CD14-positive monocyte (primary cell): ENCODE measurements around the gene SIRT7. TPM values are rescaled to one million over a fixed set of nuclear protein-coding genes. Genes with fewer than 3 reads are reported as not detected.

Source experiments
- DNase-seq, 3 donors: peaks; one replicate each; pipeline ENCODE4 v3.0.0-alpha.2; 2011 to 2022
- H2AFZ ChIP-seq: 2 replicates; pipeline ENCODE4 v1.6.0; 2012; ENCODE audit warnings: mild to moderate bottlenecking, low read depth, low read length, inconsistent platforms; ENCODE audit not compliant: insufficient read depth, poor library complexity, severe bottlenecking
- H3K27ac ChIP-seq, 2 donors: 1 replicate in 1 of 2; 2 replicates in 1 of 2; pipeline ENCODE4 v1.5.1; 2012 to 2013; ENCODE audit warnings: low read length in 2 of 2, control low read depth in 1 of 2, inconsistent platforms in 1 of 2, low read depth in 1 of 2, mild to moderate bottlenecking in 1 of 2
- H3K27me3 ChIP-seq, 2 donors: one replicate each; pipeline versions ENCODE4 v1.6.0 to v1.6.1; 2011 to 2013; ENCODE audit warnings: low read length in 2 of 2; ENCODE audit not compliant: control insufficient read depth in 2 of 2, insufficient read depth in 2 of 2
- H3K36me3 ChIP-seq, 2 donors: replicated peaks in 1 of 2; 1 replicate in 1 of 2; 2 replicates in 1 of 2; pipeline versions ENCODE4 v1.5.1 to v1.6.1; 2012 to 2013; ENCODE audit warnings: low read length in 2 of 2, control low read depth in 1 of 2, inconsistent platforms in 1 of 2, mild to moderate bottlenecking in 1 of 2; ENCODE audit not compliant: insufficient read depth in 2 of 2, control insufficient read depth in 1 of 2
- H3K4me1 ChIP-seq, 2 donors: 1 replicate in 1 of 2; 2 replicates in 1 of 2; pipeline versions ENCODE4 v1.5.1 to v1.6.1; 2012 to 2013; ENCODE audit warnings: low read length in 2 of 2, control low read depth in 1 of 2, inconsistent platforms in 1 of 2, mild to moderate bottlenecking in 1 of 2, moderate library complexity in 1 of 2; ENCODE audit not compliant: insufficient read depth in 2 of 2, control insufficient read depth in 1 of 2
- H3K4me2 ChIP-seq: replicated peaks from 2 replicates; pipeline ENCODE3; 2012; ENCODE audit warnings: low read length, moderate library complexity, mild to moderate bottlenecking; ENCODE audit not compliant: poor library complexity, severe bottlenecking; ENCODE audit errors: extremely low read depth
- H3K4me3 ChIP-seq, 3 experiments: fragments of 200-600 bp in 1 of 3; sonication (generic) in 1 of 3; replicated peaks in 1 of 3; 1 replicate in 2 of 3; 2 replicates in 1 of 3; pipeline ENCODE4 v1.5.1; 2011 to 2013; ENCODE audit warnings: low read length in 3 of 3, mild to moderate bottlenecking in 3 of 3, control low read depth in 2 of 3, low read depth in 2 of 3, inconsistent platforms in 1 of 3, moderate library complexity in 1 of 3
- H3K79me2 ChIP-seq: 2 replicates; pipeline ENCODE4 v1.6.0; 2012; ENCODE audit warnings: mild to moderate bottlenecking, control low read depth, inconsistent platforms, low read length, moderate library complexity; ENCODE audit not compliant: insufficient read depth
- H3K9ac ChIP-seq: 2 replicates; pipeline ENCODE4 v1.6.0; 2017; ENCODE audit warnings: low read length, mild to moderate bottlenecking; ENCODE audit not compliant: insufficient read depth, poor library complexity, severe bottlenecking
- H3K9me3 ChIP-seq, 2 donors: replicated peaks in 1 of 2; 1 replicate in 1 of 2; 2 replicates in 1 of 2; pipeline versions ENCODE4 v1.5.1 to v1.6.1; 2012 to 2013; ENCODE audit warnings: low read length in 2 of 2, control low read depth in 1 of 2; ENCODE audit not compliant: control insufficient read depth in 1 of 2, insufficient read depth in 1 of 2
- H4K20me1 ChIP-seq: 2 replicates; pipeline ENCODE4 v1.6.0; 2012; ENCODE audit warnings: mild to moderate bottlenecking, low read length, control low read depth, moderate library complexity; ENCODE audit not compliant: insufficient read depth
- H3K27ac Mint-ChIP-seq, 7 donors: one replicate each; pipeline ENCODE4 v1.8.0; 2020; ENCODE audit warnings: mild to moderate bottlenecking in 7 of 7, mixed read lengths in 7 of 7, moderate library complexity in 6 of 7, inconsistent platforms in 2 of 7
- H3K27me3 Mint-ChIP-seq, 3 donors: one replicate each; pipeline ENCODE4 v1.8.0; 2021 to 2022; ENCODE audit warnings: low read depth in 3 of 3, mild to moderate bottlenecking in 3 of 3, mixed read lengths in 3 of 3, moderate library complexity in 3 of 3, inconsistent platforms in 1 of 3
- H3K36me3 Mint-ChIP-seq, 2 donors: one replicate each; pipeline ENCODE4 v1.8.0; 2020; ENCODE audit warnings: mixed read lengths in 2 of 2, inconsistent platforms in 1 of 2, mild to moderate bottlenecking in 1 of 2
- H3K4me1 Mint-ChIP-seq: one replicate; pipeline ENCODE4 v1.8.0; 2020; ENCODE audit warnings: mild to moderate bottlenecking, mixed read lengths
- H3K4me3 Mint-ChIP-seq, 2 donors: one replicate each; pipeline ENCODE4 v1.8.0; 2020; ENCODE audit warnings: mild to moderate bottlenecking in 2 of 2, mixed read lengths in 2 of 2, moderate library complexity in 1 of 2
- H3K9me3 Mint-ChIP-seq, 7 donors: one replicate each; pipeline ENCODE4 v1.8.0; 2020 to 2022; ENCODE audit warnings: mixed read lengths in 7 of 7, mild to moderate bottlenecking in 6 of 7, moderate library complexity in 6 of 7, inconsistent platforms in 2 of 7
- WGBS: methylation state at CpG from one replicate; pipeline ENCODE4 v1.1.5; 2013; ENCODE audit warnings: missing lambda C conversion rate; ENCODE audit not compliant: insufficient coverage; 5-methylcytosine and 5-hydroxymethylcytosine counted together
- intact Hi-C, 2 donors: fragments of 100-400 bp; cut with micrococcal nuclease; formaldehyde crosslinking; loops; one replicate each; pipeline versions ENCODE4 v1.15.0 to v1.15.1; 2023
- polyA plus RNA-seq, 3 donors: library from polyadenylated mRNA; depleted of rRNA in 1 of 3; unstranded in 2 of 3; stranded (reverse) in 1 of 3; fragments of 300-500 nt in 2 of 3; fragments of >200 nt in 1 of 3; fragmentation: Illumina TruSeq in 2 of 3; gene quantifications; 1 replicate in 2 of 3; 2 replicates in 1 of 3; pipeline ENCODE4 v1.2.3, GENCODE V29; 2012 to 2021
- TF ChIP-seq, protein P1 (sequence below): fragments of 200-600 bp; IDR thresholded peaks from one replicate; pipeline ENCODE4 v1.8.0; 2022; ENCODE audit warnings: antibody characterized with exemption, mild to moderate bottlenecking

Gene SIRT7
- polyA plus RNA-seq, 3 donors = 22.5 to 73.5 (median 23.7) TPM

DNA sequence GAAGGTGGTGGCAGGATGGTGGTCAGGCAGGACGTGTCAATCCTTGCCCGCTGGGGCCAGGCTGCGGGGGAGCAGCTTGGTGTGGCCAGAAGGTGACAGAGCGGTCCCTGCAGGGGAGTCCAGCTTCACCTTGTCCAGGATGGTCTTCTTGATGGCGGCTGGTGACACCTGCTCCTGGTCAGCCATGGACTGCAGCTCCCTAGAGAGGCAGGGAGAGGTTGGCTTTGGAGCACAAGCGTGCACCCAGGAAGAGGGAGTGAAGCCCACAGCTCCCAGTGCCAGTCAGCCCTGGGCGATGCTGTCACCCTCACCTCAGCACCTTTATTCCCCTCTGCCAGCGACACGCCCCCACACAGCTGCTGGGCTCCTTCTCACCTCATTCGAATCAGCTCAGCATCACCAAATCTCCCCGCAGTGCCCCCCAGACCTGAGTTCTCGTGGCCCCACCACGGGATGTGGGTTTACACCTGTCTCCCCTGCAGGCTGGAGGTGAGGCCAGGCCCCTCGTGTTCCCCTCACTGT, 15.3 kb upstream of the SIRT7 start:
- Histone ChIP-seq H3K4me3 (no peak overlapping the region), H4K20me1 (peaks cover 4% of the 10 kb centered on the region), H3K9ac (no peak overlapping the region), H3K9me3 (no peaks in the 10 kb centered on the region), H3K27me3 (peaks cover 9 to 46% of the 10 kb centered on the region in 2 donors), H3K4me1 (peaks cover 18 to 25% of the 10 kb centered on the region in 2 donors), H3K27ac (no peak overlapping the region), H3K79me2 (no peaks in the 10 kb centered on the region), H3K4me2 (no peak overlapping the region), H3K36me3 (no peaks in the 10 kb centered on the region), H2AFZ (no peak overlapping the region)
- TF ChIP-seq, protein P1, sequence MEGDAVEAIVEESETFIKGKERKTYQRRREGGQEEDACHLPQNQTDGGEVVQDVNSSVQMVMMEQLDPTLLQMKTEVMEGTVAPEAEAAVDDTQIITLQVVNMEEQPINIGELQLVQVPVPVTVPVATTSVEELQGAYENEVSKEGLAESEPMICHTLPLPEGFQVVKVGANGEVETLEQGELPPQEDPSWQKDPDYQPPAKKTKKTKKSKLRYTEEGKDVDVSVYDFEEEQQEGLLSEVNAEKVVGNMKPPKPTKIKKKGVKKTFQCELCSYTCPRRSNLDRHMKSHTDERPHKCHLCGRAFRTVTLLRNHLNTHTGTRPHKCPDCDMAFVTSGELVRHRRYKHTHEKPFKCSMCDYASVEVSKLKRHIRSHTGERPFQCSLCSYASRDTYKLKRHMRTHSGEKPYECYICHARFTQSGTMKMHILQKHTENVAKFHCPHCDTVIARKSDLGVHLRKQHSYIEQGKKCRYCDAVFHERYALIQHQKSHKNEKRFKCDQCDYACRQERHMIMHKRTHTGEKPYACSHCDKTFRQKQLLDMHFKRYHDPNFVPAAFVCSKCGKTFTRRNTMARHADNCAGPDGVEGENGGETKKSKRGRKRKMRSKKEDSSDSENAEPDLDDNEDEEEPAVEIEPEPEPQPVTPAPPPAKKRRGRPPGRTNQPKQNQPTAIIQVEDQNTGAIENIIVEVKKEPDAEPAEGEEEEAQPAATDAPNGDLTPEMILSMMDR = no peak
- H3K27me3 Mint-ChIP-seq = peaks cover 47 to 70% (median 47%) of the 10 kb centered on the region in 3 donors
- peaks cover 0 to 5% (median 3%) of the 10 kb centered on the region in 7 donors for H3K9me3 Mint-ChIP-seq
- H3K4me1 Mint-ChIP-seq = peaks cover 27% of the 10 kb centered on the region
- peaks cover 0 to 2% of the 10 kb centered on the region in 2 donors for H3K36me3 Mint-ChIP-seq
- no peak for DNase-seq
- H3K4me3 Mint-ChIP-seq = no peak overlapping the region
- peak overlapping the region in 2 of 7 donors; percentile 18 to 73 for H3K27ac Mint-ChIP-seq
- intact Hi-C loops = no loop called here
- WGBS = 94% methylated on average over 10 of the region's 14 CpGs

DNA sequence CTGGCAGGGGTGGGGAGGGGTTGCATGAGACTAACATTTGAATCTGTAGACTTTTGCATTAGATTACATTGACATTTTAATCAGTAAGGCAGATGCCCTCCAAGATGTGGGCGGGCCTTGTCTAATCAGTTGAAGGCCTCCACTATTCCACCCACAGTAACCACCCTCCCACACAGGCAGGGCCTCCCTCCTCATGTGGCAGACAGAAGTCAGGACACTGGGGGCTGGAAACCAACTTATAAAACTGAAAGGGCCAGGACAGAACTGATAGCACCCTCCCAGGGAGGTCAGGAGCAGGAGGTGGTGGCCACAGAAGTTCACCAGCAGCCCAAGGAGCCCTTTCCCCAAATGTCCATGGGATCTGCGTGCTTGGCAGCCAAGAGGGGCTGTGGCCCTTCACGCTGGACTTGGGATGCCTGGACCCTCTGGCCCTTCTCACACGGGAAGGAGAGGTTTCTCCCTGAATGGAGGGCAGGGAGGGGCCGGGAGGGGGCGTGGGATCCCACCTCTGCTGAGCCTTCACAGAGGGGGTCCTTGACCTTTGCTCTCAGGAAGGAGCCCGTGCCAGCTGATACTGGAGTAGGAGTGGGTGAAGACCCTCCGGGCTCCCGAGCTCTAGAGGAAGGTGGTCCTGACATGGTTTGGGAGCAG, 14.5 kb upstream of the SIRT7 start:
- Mint-ChIP-seq H3K9me3 (peaks cover 0 to 5% (median 3%) of the 10 kb centered on the region in 7 donors), H3K4me3 (peak overlapping the region in 1 of 2 donors; percentile 11), H3K36me3 (peaks cover 0 to 2% of the 10 kb centered on the region in 2 donors), H3K27ac (no peak overlapping the region), H3K4me1 (peaks cover 23% of the 10 kb centered on the region), H3K27me3 (peaks cover 41 to 65% (median 42%) of the 10 kb centered on the region in 3 donors)
- Histone ChIP-seq H3K27ac (no peak overlapping the region), H3K9me3 (no peaks in the 10 kb centered on the region), H3K27me3 (peaks cover 9 to 44% of the 10 kb centered on the region in 2 donors), H3K4me3 (no peak overlapping the region), H3K4me1 (peaks cover 18 to 27% of the 10 kb centered on the region in 2 donors), H3K4me2 (no peak overlapping the region), H3K9ac (no peak overlapping the region), H2AFZ (no peak overlapping the region), H3K36me3 (no peaks in the 10 kb centered on the region), H4K20me1 (peaks cover 4% of the 10 kb centered on the region), H3K79me2 (no peaks in the 10 kb centered on the region)
- intact Hi-C loops = no loop called here
- TF ChIP-seq, protein P1 = no peak
- DNase-seq = no peak
- WGBS = 100% methylated on average over 4 of the region's 9 CpGs
